K562 (cell line): ENCODE data around the gene KLHL22. TPM values are rescaled to one million over a fixed set of nuclear protein-coding genes. Genes with fewer than 3 reads are reported as not detected.

Experiments used
- ETV5 ChIP-seq: sonication (generic); formaldehyde crosslinking; IDR thresholded peaks from 2 replicates; pipeline ENCODE4 v1.4.0; 2020; ENCODE audit warnings: low read depth, mild to moderate bottlenecking, missing genetic modification reagents
- NR4A1 ChIP-seq, 2 experiments: fragments of 250-450 bp in 1 of 2; fragments of 450-650 bp in 1 of 2; sonication (Bioruptor Pico) in 1 of 2; IDR thresholded peaks; 2 replicates each; pipeline versions ENCODE4 v1.4.0 to v1.6.1; 2016 to 2020; ENCODE audit warnings: mild to moderate bottlenecking in 2 of 2, missing compliant biosample characterization in 1 of 2, missing genetic modification characterization in 1 of 2, moderate library complexity in 1 of 2
- PRMT5 ChIP-seq: sonication (generic); formaldehyde crosslinking; IDR thresholded peaks from 2 replicates; pipeline ENCODE4 v1.5.0; 2020; ENCODE audit warnings: missing genetic modification reagents
- PTRF ChIP-seq: fragments of 450-650 bp; IDR thresholded peaks from 2 replicates; pipeline ENCODE4 v1.6.1; 2016; ENCODE audit warnings: mild to moderate bottlenecking, missing genetic modification characterization, missing compliant biosample characterization
- RBM22 ChIP-seq: fragments of 200-400 bp; formaldehyde crosslinking; IDR thresholded peaks from 2 replicates; pipeline ENCODE4 v1.6.1; 2018; ENCODE audit warnings: low read length, low read depth; ENCODE audit not compliant: poor library complexity, severe bottlenecking
- RREB1 ChIP-seq: fragments of 250-450 bp; sonication (Bioruptor Pico); IDR thresholded peaks from 2 replicates; pipeline ENCODE4 v1.4.0; 2020
- SMARCC2 ChIP-seq: fragments of 450-650 bp; IDR thresholded peaks from 2 replicates; pipeline ENCODE4 v1.6.1; 2017; ENCODE audit warnings: antibody characterized with exemption, moderate library complexity, mild to moderate bottlenecking, low read depth
- ZNF165 ChIP-seq: fragments of 250-450 bp; sonication (Bioruptor Pico); IDR thresholded peaks from 2 replicates; pipeline ENCODE4 v1.4.0; 2020; ENCODE audit warnings: borderline replicate concordance
- ZNF175 ChIP-seq: fragments of 200-800 bp; sonication (Bioruptor generic); IDR thresholded peaks from 2 replicates; pipeline ENCODE4 v1.6.1; 2016; ENCODE audit warnings: low read depth, mild to moderate bottlenecking, missing genetic modification characterization, missing compliant biosample characterization
- polyA plus RNA-seq, 8 experiments: library from polyadenylated mRNA; depleted of rRNA in 4 of 8; stranded (reverse) in 5 of 8; unstranded in 3 of 8; fragments of >200 nt; fragmentation: Nextera tagmentation in 2 of 8; fragmentation: Illumina TruSeq in 1 of 8; extraction: Ambion mirVana in 2 of 8; extraction: Trizol in 1 of 8; gene quantifications; 2 replicates each; pipeline versions ENCODE4 v1.2.1 to v1.2.3, GENCODE V29; 2011 to 2014; ENCODE audit warnings: inconsistent platforms in 1 of 8, missing spikeins in 1 of 8
- total RNA-seq, 7 experiments: library from RNA; depleted of rRNA in 6 of 7; stranded (reverse); fragments of >200 nt in 6 of 7; fragmentation: Illumina TruSeq in 2 of 7; extraction: Trizol in 2 of 7; gene quantifications; 2 replicates each; pipeline versions ENCODE4 v1.2.1 to v1.2.3, GENCODE V29; 2011 to 2021; ENCODE audit warnings: low replicate concordance in 1 of 7
- TF ChIP-seq, protein P1 (sequence below): fragments of 250-450 bp; sonication (Bioruptor Pico); IDR thresholded peaks from 2 replicates; pipeline ENCODE4 v1.8.0; 2021; ENCODE audit warnings: borderline replicate concordance, mild to moderate bottlenecking, moderate library complexity; ENCODE audit not compliant: poor library complexity, severe bottlenecking
- TF ChIP-seq, protein P2 (sequence below), 2 experiments: fragments of 450-650 bp; formaldehyde crosslinking in 1 of 2; IDR thresholded peaks; 2 replicates each; pipeline versions ENCODE4 v1.4.0 to v1.6.1; 2014 to 2020; ENCODE audit warnings: mild to moderate bottlenecking in 2 of 2, borderline replicate concordance in 1 of 2, low read depth in 1 of 2

KLHL22 gene
- total and polyA plus RNA-seq, 9 of the 15 experiments (the other 6 are each of a cell fraction or from before 2014, with no cell fraction given): 1.3 to 25.6 (median 15.2) TPM

GRCh38 chr22:20393705-20394476 lies 101.7 kb downstream of the KLHL22 start, which contains the start of gene ZNF74 (continued):
- TF ChIP-seq PTRF (tag): peak; percentile 48; the same call in 1 of the 2 replicates
- TF ChIP-seq, protein P1, sequence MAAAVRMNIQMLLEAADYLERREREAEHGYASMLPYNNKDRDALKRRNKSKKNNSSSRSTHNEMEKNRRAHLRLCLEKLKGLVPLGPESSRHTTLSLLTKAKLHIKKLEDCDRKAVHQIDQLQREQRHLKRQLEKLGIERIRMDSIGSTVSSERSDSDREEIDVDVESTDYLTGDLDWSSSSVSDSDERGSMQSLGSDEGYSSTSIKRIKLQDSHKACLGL (CRISPR knock-in tag): peak; percentile 68
- TF ChIP-seq ETV5 (CRISPR knock-in tag): no peak
- TF ChIP-seq SMARCC2: no peak
- 0 out of 2 replicates have a peak, but pooled peaks have one; percentile 68 for TF ChIP-seq ZNF175 (CRISPR knock-in tag)
- TF ChIP-seq, protein P2, sequence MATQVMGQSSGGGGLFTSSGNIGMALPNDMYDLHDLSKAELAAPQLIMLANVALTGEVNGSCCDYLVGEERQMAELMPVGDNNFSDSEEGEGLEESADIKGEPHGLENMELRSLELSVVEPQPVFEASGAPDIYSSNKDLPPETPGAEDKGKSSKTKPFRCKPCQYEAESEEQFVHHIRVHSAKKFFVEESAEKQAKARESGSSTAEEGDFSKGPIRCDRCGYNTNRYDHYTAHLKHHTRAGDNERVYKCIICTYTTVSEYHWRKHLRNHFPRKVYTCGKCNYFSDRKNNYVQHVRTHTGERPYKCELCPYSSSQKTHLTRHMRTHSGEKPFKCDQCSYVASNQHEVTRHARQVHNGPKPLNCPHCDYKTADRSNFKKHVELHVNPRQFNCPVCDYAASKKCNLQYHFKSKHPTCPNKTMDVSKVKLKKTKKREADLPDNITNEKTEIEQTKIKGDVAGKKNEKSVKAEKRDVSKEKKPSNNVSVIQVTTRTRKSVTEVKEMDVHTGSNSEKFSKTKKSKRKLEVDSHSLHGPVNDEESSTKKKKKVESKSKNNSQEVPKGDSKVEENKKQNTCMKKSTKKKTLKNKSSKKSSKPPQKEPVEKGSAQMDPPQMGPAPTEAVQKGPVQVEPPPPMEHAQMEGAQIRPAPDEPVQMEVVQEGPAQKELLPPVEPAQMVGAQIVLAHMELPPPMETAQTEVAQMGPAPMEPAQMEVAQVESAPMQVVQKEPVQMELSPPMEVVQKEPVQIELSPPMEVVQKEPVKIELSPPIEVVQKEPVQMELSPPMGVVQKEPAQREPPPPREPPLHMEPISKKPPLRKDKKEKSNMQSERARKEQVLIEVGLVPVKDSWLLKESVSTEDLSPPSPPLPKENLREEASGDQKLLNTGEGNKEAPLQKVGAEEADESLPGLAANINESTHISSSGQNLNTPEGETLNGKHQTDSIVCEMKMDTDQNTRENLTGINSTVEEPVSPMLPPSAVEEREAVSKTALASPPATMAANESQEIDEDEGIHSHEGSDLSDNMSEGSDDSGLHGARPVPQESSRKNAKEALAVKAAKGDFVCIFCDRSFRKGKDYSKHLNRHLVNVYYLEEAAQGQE (IDR thresholded peaks at IDR 0.05; ENCODE audit: borderline replicate concordance): no peak
- TF ChIP-seq, protein P2 (CRISPR knock-in tag; IDR thresholded peaks at IDR 0.05; ENCODE audit: low read depth): peak; percentile 82
- peak; percentile 84; the same call in 1 of the 2 replicates for TF ChIP-seq RREB1
- TF ChIP-seq NR4A1 (CRISPR knock-in tag; IDR thresholded peaks at IDR 0.05): peak; percentile 86
- TF ChIP-seq NR4A1 (tag; IDR thresholded peaks at IDR 0.05): peak; percentile 90
- TF ChIP-seq ZNF165 (CRISPR knock-in tag): 0 out of 2 replicates have a peak, but pooled peaks have one; percentile 73
- TF ChIP-seq RBM22: no peak
- TF ChIP-seq PRMT5 (CRISPR knock-in tag): peak; percentile 92
